GM12874 (cell line): ENCODE data around the gene COASY.

ENCODE experiments used
- TF ChIP-seq, protein P1 (sequence below): IDR thresholded peaks from 2 replicates; pipeline ENCODE4 v1.5.1; 2011; ENCODE audit warnings: low read depth, mild to moderate bottlenecking, control low read depth, low read length, moderate library complexity; ENCODE audit not compliant: insufficient read depth

Gene COASY

GRCh38 chr17:42522263-42522790 lies 39.6 kb upstream of the COASY start:
- TF ChIP-seq, protein P1, sequence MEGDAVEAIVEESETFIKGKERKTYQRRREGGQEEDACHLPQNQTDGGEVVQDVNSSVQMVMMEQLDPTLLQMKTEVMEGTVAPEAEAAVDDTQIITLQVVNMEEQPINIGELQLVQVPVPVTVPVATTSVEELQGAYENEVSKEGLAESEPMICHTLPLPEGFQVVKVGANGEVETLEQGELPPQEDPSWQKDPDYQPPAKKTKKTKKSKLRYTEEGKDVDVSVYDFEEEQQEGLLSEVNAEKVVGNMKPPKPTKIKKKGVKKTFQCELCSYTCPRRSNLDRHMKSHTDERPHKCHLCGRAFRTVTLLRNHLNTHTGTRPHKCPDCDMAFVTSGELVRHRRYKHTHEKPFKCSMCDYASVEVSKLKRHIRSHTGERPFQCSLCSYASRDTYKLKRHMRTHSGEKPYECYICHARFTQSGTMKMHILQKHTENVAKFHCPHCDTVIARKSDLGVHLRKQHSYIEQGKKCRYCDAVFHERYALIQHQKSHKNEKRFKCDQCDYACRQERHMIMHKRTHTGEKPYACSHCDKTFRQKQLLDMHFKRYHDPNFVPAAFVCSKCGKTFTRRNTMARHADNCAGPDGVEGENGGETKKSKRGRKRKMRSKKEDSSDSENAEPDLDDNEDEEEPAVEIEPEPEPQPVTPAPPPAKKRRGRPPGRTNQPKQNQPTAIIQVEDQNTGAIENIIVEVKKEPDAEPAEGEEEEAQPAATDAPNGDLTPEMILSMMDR = no peak

DNA sequence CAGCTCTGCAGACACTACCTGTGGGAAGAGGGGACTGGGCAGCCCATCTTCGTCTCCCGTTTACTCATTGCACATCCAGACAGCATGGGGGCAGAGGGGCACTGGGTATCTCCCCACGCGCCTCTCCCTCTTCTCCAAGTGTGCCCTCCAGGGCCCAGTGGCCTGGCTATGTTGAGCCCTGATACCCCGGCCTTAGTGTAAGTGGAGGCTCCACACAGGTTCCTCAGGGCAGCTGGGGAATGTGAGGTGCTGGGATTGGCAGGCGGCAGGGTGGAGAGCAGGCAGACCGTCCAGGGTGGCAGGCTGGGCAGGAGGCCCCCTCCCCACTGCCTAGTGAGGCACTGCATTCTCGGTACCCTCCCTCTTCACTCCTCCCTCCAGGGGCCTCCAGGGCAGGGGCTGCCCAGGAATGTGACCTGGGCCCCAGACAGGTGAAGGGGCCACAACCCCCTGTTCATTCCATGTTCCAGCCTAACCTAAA lies 39.1 kb upstream of the COASY start:
- TF ChIP-seq, protein P1 = no peak

GRCh38 chr17:42525221-42525620 lies 36.7 kb upstream of the COASY start:
- TF ChIP-seq, protein P1 = no peak

DNA sequence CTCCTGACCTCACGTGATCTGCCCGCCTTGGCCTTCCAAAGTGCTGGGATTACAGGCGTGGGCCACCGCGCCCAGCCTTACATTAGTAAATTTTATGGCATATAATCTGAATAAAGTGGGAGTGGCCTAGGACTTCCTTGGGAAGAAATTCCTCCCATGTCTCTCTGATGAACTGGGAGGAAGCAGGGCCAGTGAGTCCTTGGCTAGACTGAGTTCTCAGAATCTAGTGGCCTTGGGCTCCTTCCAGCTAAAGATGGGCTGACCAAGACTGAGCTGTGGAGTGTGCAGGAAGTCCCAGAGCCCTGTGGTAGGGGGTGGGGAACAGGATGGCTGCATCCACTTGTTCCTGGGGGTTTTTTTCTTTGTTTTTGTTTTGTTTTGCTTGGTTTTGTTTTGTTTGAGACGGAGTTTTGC lies 35.9 kb upstream of the COASY start:
- TF ChIP-seq, protein P1 = no peak

DNA sequence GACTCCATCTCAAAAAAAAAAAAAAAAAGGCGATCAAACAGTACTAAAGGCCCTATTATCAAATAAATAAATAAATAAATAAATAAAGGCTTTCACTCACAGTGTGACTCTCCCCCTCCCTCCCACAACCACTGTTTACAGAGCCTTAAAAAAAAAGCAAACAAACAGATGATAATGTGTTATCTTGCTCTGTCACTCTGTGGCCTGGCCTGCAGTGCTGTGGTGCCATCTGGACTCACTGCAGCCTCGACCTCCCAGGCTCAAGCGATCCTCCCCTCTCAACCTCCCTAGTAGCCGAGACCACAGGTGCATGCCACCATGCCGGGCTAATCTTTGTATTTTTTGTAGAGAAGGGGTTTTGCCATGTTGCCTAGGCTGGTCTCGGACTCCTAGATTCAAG lies 34.0 kb upstream of the COASY start:
- TF ChIP-seq, protein P1 = no peak

DNA sequence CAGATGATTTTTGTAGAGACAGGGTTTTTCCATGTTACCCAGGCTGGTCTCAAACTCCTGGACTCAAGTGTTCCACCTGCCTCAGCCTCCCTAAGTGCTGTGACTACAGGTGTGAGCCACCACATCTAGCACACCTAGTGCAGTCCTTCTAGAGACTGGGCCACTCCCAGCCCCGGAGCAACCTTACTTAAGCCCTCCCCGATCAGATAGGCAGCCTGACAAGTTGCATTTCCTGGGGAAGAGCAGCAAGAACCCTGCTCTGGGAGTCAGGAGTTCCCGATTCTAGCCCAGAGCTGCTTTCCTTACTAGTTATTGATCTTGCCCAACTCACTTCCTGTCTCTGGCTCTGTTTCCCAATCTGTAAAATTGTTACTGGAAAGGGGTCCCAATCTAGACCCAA lies 32.9 kb upstream of the COASY start:
- TF ChIP-seq, protein P1 = no peak

- TF ChIP-seq, protein P1 = no peak
Observed at GRCh38 chr17:42530952-42531454, 30.9 kb upstream of the COASY start.
